ENCODE results near the gene SCGB3A2.

SCGB3A2 gene

DNA sequence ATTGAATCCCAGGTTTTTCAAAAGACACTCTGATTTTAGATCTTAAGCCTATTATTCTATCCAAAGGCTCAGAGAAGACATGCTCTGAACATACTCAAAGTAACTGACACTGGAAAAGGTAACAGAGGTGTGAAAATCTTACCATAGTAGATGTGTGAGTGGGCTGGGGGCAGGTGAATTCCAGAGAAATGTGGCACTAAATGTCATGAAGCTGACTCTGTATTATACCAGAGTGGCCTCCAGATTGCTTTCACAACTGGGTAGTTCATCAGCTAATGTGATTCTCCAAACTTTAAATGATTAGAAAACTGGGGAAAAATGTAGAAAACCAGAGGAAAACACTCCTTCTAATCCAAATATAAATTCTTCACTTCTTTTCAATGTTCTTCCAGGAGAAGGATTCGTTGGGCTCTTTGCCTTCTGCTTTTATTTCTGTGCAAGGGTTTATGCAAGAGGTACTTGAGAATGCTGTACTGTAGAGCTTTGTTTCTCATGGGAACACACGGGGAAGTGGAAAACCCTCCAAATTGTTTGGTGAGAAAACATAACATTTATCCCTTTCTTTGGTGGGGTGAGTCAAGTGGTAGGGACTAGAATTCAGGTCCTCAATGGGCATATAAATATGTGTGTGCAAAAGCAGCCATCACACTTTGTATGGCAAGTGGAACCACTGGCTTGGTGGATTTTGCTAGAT is at the start of gene SCGB3A2:
TSS of gene SCGB3A2 (plus strand) at position 646 of the 694 bp plus-strand sequence. CDS start 93 bp downstream, outside the sequence.
- no peak for DNase-seq (ENCODE audit: low read depth in 2 of 2)

GRCh38 chr5:147830035-147830434 is 48.5 kb upstream of the SCGB3A2 start:
- DNase-seq (ENCODE audit: low read depth in 2 of 2), result no peak

GRCh38 chr5:147831465-147831864 is 47.0 kb upstream of the SCGB3A2 start, which contains the start of gene SPINK1:
SPINK1 (minus strand) TSS chr5:147831671; CDS start chr5:147831577, 94 bp downstream.
- DNase-seq (ENCODE audit: low read depth in 2 of 2), result no peak

DNA sequence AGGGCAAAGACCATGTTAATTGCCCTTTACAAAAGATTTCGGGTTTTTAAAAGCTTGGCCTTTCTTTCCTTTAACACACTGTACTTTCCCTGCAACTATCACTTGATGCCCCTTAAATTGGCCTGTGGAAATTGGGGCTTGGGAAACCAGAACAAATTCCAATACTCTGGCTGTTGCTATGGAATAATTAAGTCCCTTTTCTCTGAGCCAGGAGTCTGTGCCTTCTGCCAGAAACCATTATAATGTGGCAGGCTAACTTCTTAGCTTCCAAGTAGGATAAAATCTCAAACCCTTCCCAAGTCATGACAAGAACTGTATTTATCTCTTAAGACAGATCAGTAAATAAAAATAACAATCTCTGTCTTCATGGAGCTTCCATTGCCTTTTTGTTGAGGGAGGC is 46.0 kb upstream of the SCGB3A2 start:
- DNase-seq (ENCODE audit: low read depth in 2 of 2), result no peak

DNA sequence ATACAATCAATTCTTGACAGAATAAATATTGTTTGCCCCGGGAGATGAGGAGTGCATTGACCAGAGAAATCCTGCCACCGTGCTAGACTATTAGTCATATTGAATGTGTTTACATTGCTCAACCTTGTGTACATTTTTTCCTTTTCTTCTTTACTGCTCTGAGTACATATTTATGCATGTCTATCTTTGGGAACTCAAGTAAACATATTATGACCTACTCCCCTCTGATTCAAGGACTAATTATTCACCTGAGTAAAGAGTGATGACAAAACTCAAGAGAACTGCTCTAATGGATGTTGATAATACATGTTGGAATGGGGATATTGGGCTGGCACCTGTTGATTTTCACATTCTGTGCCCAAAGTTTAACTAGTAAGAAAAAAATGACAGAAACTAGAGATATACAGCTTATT is 43.1 kb upstream of the SCGB3A2 start:
- DNase-seq (ENCODE audit: low read depth in 2 of 2), result no peak

- no peak for DNase-seq (ENCODE audit: low read depth in 2 of 2)
Observed at GRCh38 chr5:147836439-147836838, 42.1 kb upstream of the SCGB3A2 start.

DNA sequence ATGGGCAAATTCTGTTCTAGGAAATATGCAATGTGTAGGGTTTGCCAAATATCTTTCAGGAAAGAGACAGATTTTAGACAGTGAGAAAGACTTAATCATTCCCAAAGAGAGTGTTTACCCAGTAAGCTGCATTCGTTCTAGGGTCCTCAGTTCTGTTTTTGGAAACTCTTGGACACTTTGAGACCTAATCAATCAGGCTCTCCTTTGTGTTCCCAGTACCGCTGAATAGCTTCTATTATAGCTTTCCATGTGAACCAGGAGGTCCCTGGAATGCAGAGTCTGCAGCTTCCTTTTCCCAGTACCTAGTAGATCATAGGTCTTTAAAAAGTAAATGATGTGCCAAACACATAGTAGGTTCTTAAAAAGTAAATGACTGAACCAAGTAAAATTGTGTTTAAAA is 35.6 kb upstream of the SCGB3A2 start:
- no peak for DNase-seq (ENCODE audit: low read depth in 2 of 2)

DNA sequence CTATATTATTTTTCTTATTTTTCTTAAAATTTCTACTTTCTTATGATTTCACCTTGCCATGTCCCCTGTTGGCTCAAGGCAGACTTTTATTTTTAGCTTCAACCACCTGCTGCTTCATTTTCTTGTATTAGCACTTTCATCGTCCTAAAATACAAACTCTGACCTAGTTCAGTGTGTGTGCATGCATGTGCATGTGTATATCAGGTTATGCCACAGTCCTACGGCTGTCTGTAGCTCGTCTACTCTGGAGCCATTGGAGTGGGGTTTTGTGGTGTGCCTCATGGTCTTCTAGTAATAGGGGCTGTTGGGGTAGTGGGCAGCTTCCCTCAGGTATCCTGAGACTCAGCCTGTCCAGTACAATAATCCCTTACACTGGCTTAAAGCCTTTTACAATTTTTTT is 33.7 kb upstream of the SCGB3A2 start:
- DNase-seq (ENCODE audit: low read depth in 2 of 2), result no peak

- DNase-seq (ENCODE audit: low read depth in 2 of 2), result no peak
Observed at GRCh38 chr5:147845618-147846017, 32.9 kb upstream of the SCGB3A2 start.

GRCh38 chr5:147849226-147849625 is 29.3 kb upstream of the SCGB3A2 start:
- no peak for DNase-seq (ENCODE audit: low read depth in 2 of 2)

DNA sequence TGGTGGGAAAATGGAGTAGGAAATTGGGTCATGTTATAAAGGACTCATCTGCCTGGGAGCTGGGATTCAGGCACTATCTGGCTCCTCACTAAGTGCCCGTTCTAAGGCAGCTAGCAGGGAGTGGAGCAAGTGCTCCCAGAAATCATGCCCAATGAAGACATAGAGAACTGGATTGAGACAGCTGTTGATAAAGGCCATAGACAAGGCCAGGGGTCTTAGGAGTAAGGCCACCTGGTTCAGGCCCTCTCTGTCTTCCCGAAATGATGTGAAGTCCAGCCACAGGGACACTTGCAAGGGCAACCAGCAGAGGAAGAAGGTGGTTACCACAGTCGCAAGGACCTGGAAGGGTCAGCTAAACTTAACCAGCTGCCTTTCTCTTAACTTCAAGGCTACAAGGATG is 26.9 kb upstream of the SCGB3A2 start:
- no peak for DNase-seq (ENCODE audit: low read depth in 2 of 2)

DNA sequence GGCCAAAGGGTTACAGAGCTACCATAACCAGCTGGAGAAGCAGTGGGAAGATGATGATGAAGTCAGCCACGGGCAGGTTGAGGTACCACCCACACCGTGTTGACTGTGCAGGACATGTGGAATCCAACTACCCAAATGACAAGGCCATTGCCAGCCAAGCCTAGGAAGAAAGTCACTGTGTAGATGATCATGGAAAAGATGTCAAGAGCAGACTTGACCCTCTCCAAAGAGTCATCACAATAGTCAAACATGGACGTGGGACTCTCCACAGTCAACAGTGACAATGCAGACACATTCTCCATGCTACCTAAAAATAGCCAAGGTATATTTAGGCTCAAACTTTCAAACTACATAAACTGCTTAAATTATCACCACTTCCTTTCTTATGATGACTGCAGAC is 26.1 kb upstream of the SCGB3A2 start:
- DNase-seq (ENCODE audit: low read depth in 2 of 2), result no peak

- no peak for DNase-seq (ENCODE audit: low read depth in 2 of 2)
Observed at GRCh38 chr5:147853372-147853987, 25.0 kb upstream of the SCGB3A2 start.

GRCh38 chr5:147854331-147854730 is 24.2 kb upstream of the SCGB3A2 start:
- DNase-seq (ENCODE audit: low read depth in 2 of 2), result no peak

DNA sequence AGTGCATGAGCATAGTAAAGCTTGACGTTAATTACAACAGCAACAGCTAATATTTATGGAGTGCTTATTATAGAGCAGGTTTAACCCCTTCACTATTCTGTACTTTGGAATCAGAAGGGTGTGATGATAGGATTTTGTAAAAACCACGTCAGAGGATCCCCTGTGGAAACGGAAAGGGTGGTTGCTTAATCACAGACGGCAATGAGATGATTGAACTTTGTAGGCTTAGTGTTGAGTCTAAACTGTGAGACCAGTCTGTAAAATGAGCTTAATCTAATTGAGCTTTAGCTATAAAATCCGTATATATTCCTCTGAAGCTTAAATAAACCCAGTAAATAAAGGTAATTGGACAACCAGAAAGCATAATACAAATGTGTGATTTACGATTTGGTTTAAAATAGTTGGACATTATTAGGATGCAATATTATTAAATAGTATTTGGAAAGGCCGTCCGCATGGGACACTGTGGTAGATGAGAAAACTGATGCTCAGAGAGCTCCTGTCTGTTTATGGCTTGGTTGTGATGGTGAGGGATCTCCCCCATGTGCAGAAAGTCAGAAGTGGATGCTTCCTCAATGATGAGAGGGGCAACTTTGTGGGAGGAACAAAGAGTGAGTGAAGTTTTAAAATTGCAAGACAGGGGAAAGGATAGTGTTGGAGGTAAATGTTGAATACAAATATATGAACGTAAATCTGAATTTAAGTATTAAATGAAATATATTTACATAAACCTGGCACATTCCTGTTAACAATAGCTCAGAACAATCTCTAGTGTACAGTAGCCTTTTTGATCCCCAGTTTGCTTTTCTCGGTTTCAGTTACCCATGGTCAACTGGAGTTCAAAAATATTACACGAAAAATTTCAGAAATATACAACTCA is 23.4 kb upstream of the SCGB3A2 start:
- no peak for DNase-seq (ENCODE audit: low read depth in 2 of 2)

- DNase-seq (ENCODE audit: low read depth in 2 of 2), result no peak
Observed at GRCh38 chr5:147855774-147856069, 22.8 kb upstream of the SCGB3A2 start.

DNA sequence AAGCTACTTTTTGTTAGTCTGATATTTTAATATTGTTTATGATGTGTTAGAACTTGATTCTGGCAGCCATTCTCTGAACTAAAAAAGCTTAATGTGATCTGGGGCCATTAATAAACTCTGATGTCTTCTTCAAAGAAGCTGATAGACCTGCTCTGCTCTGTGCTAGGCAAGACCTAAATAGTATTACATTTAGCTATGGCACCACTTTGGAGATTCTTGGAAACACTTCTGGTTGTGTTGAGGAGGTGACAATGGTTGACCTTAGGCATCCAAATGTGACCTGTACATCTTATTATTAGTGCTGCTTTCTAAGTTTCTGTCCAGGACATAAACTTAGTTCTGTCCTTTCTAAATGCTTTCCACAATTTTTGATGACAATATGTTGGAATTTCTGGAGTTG is 21.7 kb upstream of the SCGB3A2 start:
- no peak for DNase-seq (ENCODE audit: low read depth in 2 of 2)

DNA sequence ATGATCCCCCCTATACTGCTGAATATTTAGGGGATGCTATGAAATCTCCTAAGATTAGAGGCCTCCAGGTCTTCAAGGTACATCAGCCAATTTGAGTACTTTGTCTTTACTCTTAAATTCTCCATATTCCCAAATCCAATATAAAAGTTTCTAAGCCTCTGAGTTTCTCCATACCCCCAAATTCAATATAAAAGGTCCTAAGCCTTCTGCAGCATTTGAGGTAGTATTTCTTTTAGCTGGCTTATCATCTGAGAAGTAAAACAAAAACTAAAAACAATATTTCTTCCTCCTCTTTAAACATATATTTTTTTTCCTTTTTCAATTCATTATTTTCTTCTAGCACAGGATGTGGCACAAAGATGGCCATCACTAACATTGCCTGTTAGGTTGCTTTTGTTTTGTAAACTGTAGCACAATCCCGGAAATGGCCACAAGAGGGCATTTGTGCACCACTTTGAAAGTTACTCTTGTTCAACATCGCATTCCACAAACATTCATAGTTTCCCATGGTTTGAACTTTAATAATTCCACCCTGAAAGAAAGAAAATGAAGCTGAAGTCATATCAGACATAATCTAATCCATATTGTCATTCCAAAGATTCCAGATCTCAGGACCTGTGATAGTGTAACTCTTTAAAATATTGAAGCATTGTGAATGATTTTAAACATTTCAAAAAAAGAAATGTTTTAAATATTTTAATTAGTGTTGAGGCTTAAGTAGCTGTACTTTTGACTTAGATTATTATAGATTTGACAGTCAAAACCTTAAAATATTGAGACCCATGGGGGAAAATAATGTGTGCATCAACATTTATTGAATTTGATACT is 21.0 kb upstream of the SCGB3A2 start:
- DNase-seq (ENCODE audit: low read depth in 2 of 2), result peak in 1 of 2 donors; percentile 3

DNA sequence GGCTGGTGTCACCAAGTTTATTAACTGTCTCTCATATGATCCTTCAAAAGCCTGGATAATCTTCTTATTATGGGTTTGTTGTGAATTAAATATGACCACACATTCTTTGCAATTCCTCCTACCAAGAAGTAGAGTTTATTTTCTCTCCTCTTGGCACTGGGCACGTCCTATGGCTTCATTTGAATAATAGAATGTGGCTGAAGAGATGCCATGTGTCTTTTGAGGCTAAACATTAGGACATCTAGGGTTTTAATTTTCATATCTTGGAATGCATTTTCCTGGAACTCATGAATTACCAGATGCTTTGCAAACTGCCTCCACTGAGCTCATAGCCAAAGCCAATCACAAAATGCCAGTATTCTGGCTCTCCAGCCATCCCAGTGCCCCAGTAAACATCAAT is 19.9 kb upstream of the SCGB3A2 start:
- no peak for DNase-seq (ENCODE audit: low read depth in 2 of 2)

- no peak for DNase-seq (ENCODE audit: low read depth in 2 of 2)
Observed at GRCh38 chr5:147859962-147860640, 18.4 kb upstream of the SCGB3A2 start.

DNA sequence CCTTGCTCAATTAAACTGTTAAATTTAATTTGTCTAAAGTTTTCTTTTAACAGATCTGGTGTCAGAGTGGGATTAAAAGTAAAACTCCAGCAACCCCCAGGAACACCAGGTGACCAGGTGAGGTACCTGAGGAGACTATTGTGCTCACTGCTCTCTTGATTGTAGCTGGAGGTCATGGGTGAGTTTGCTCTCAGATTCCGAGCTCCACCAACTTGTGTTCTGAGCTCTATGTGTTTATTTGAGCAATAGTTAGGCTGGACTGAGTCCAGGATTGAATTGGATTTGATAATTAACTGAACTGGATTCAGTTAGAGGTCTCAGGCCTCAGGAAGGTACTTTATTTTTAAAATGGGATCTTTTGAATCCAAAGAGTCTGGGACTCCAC is 17.9 kb upstream of the SCGB3A2 start:
- DNase-seq (ENCODE audit: low read depth in 2 of 2), result no peak
